Raji (cell line): ENCODE measurements around the gene ERMN.

Experiments used
- POLR2A ChIP-seq: IDR thresholded peaks from 2 replicates; pipeline ENCODE4 v1.6.1; 2011; ENCODE audit warnings: low read depth, low read length, control low read depth; ENCODE audit not compliant: insufficient read depth

ERMN gene, protein sequence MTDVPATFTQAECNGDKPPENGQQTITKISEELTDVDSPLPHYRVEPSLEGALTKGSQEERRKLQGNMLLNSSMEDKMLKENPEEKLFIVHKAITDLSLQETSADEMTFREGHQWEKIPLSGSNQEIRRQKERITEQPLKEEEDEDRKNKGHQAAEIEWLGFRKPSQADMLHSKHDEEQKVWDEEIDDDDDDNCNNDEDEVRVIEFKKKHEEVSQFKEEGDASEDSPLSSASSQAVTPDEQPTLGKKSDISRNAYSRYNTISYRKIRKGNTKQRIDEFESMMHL

DNA sequence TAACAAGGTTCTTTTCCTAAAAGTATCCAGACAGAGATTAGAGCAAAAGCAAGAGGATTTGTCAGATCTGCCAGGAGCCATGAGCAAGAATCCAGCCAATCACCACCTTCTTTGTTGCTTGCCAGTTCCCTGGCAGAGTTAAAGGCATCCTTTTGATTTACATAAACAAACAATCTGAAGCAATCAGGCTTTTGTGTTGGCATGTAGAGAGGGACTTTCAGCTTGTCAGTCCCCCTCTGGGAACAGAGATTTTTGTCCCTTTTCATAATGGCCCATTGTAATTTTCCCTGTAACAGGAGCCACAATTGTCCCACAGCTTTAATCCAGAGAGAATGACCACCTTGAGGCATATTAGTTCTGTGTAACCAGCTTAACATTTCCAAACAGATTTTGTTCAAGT lies at the start of gene ERMN:
TSS of gene ERMN (minus strand) at position 39 of the 400 bp plus-strand sequence. CDS start 182 bp downstream, outside the sequence.
- TF ChIP-seq POLR2A: no peak

DNA sequence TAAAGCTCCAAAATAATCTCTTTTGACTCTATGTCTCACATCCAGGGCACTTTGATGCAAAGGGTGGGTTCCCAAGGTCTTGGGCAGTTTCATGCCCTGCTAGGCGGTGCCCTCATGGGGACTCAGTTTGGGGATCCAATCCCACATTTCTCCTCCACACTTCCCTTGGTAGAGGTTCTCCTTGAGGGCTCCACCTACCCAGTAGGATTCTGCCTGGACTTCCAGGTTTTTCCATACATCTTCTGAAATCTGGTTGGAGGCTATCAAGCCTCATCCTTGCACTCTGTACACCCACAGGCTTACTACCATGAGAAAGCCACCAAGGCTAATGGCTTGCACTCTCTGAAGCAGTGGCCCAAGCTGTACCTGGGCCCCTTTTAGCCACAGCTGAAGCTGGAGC lies 49.8 kb upstream of the ERMN start:
- TF ChIP-seq POLR2A: no peak

DNA sequence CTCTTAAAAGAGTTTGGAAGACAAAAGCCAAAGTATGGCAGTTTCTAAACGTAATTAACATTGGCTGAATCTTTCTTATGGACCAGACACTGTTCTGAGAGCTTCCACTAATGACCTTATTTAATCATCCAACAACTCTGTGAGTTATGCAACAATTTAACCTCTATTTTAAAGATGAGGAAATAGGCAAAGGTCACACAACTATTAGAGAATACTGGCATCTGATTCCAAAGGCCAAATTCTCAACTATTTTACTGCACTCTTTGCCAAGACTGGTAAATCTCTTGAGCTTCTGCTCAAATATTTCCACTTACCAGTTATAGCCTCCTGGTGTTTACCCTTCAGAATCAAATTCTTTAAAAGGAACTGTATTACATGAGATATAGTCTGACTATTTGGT lies 42.1 kb upstream of the ERMN start:
- no peak for TF ChIP-seq POLR2A

DNA sequence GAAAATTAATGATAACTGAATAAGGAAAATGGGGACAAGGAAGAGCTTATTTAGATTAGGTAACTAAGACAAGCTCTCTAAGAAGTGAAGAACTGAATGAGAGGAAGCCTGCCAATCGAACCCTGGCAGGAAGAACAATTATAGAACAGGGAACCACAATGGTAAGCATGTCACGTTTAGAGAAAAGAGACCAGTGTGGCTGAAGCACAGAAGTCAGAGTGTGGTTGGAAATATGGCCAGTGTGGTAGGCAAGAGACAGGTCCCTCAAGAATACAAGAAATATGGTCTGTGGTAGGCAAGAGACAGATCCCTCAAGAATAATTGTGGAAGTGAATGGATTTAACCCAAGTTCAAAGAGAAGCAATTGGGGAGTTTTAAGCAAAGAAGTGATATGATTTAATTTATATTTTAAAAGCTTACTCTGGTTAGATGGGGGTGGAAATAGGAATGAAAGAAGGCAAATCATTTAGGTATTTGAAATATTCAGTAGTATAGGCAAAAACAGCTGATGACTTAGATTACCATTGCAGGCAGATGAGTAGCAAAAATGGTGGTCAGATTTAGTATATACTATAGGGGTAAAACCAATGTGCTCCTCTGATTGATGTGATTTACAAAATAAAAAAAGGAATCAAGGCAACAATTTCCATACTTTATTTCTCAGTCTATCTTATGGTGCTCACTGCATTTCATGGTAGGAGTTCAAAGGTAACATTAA lies 38.8 kb upstream of the ERMN start:
- TF ChIP-seq POLR2A: no peak

DNA sequence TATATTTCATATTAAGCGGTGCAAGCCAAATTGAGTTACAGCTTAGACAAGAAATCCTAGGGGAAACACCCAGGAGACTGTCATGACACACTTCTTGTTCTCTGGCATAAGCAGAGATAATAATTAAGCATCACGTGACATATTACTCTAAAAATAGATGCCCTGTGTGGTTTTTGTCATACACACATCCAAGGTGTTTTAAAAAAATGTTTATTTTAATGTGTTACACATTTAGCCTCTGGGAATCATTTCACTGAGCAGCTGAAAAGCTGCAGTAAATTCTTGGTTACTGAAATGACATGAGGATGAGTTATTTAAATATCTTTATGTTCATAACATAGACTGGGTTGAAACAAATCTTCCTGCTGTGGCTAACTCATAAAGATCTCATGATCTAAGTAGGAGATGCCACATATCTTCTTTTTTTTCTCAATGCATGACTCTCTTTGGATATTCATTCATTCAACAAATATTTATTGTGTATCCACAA lies 38.0 kb upstream of the ERMN start:
- TF ChIP-seq POLR2A: no peak

DNA sequence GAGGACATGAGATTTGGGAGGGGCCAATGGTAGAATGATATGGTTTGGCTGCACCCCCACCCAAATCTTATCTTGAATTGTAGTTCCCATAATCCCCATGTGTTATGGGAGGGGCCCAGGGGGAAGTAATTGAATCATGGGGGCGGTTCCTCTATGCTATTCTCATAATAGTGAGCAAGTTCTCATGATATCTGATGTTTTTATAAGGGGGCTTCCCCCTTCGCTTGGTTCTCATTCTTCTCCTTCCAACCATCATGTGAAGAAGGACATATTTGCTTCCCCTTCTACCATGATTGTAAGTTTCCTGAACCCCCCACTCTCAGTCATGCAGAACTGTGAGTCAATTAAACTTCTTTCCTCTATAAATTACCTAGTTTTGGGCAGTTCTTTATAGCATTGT lies 37.0 kb upstream of the ERMN start:
- no peak for TF ChIP-seq POLR2A

DNA sequence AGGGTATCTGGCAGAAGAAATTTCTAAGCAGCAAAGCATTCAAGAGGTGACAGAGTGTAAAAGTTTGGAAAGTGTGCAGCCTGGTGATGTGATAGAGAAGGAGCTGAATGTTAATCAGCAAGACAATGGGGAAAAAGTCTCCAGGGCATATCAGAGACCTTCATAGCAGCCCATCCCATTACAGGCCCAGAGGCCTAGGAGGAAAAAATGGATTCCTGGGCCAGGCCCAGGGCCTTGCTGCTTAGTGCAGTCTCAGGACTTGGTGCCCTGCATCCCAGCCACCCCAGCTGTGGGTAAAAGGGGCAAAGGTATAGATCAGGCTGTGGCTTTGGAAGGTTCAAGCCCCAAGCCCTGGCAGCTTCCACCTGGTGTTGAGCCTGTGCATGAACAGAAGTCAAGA lies 35.9 kb upstream of the ERMN start:
- TF ChIP-seq POLR2A: no peak

DNA sequence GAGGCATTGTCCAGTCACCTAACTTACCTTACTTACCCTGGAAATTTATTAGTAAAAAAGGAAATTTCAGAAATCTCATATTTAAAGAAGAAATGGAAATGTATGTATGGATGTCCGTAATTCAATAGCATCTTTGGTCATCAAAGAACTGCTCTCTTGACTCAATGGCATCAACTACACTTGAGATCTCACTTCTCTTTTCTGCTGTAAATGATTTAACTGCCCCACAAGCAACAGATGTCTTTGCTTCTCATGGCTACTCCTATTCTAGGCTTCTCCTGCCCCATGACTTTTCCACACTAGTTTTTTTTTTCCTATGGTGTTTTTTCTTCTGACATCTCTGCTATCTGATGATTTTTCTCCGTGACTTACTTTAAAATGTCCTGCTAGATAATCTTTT lies 34.0 kb upstream of the ERMN start:
- no peak for TF ChIP-seq POLR2A

DNA sequence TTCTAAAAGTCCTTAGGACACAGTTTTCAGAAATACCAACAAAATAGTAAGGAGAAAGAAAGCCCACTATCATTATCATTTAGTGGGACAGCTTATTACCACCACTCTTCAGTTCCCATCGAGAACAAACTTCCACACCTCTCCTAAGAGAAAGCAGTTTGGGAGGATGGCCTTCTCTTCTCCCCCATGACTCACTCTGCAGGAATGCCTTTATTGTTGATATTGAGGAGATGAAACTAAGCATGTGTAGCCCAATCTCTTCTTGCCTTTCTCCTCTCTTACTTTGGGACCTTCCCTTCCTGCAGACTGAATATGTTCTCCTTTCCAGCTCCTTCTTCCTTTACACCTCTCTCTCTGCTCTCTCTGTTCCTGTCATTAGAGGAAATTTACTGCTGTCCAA lies 30.0 kb upstream of the ERMN start:
- TF ChIP-seq POLR2A: no peak

DNA sequence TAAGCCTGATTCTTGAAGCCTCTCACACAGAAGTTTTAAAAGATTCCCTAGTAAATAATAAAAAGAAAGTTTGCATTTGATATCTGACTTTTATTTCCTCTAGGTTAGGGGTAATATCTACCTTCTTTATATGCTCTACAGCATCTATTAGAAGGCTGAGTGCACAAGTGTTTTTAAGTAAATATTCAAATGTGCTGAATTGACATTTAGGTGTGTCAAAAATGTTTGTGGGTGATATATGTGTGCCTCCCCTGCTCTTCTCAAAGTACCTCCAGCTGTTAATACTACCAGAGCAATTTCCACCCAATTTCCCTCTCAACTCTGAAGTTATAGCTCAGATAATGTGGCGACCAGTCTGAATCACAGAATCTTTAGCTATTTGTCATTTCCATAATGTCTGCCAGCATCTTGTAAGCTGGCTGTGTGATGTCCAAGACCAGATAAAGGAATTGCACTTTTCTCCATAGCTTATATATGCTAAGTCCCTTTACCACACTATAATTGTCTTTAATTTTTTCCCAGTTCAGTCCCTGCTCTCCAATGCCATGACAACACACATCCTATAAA lies 24.4 kb upstream of the ERMN start:
- no peak for TF ChIP-seq POLR2A

DNA sequence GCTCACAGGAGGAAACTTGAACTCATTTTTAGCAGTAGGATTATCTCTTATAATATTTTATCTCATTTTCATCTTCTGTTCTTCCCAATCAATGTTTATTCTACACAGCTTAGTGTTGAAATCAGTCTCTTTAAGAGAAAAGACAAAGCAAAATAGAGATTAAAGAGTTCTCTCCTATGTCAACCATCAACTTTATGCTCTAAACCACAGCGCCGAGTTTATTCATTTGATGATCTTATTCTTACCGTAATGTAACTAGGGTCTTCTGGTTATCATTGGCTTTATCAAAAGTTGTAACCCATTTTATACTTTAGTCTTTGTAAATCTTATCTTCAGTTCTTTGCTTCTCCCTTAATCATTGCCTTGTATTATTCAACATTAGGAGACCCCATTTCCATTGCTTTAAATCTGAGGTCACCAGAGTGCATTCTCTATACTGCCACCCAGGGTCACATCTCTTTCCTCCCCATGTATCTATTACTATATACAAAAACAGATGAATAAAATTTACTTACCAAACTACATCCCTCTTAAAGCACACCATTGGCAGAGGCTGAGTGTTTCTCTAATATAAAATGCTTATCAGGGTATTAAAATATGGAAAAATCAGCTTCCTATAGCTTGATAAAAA lies 22.8 kb upstream of the ERMN start:
- no peak for TF ChIP-seq POLR2A

DNA sequence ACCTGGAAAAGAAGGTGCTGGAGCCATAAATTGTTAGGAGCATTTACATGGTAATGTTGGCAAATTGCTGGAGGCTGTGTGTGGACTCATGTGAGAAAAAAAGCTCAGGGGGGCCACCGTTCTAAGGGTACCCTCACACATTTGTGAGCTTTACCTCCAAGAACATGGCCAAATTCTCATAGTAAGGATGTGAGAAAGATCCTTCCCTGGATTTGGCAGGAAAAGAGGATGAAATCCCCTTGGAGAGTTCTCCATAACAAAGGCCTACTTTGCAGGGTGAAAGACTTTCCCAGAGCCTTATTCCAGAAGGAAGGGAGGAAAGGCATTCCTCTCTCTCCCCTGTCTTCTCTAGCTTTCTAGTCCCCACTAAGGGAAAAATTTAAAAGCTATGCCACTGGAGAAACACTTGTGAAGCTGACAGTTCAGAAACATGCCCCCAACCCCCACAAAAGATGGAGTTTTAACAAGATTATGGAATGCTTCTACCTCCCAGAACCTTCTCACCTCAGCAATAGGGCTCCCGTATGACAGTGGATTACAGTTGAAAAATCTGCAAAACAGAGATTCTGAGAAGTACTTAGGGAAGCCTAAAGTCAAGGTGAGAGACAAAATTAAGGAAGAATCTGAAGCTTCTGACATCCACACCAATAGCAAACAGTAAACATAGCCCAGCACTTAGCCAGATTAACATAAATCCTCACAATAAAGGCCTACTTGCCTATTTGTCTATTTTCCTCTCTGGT lies 20.2 kb upstream of the ERMN start:
- TF ChIP-seq POLR2A: no peak

DNA sequence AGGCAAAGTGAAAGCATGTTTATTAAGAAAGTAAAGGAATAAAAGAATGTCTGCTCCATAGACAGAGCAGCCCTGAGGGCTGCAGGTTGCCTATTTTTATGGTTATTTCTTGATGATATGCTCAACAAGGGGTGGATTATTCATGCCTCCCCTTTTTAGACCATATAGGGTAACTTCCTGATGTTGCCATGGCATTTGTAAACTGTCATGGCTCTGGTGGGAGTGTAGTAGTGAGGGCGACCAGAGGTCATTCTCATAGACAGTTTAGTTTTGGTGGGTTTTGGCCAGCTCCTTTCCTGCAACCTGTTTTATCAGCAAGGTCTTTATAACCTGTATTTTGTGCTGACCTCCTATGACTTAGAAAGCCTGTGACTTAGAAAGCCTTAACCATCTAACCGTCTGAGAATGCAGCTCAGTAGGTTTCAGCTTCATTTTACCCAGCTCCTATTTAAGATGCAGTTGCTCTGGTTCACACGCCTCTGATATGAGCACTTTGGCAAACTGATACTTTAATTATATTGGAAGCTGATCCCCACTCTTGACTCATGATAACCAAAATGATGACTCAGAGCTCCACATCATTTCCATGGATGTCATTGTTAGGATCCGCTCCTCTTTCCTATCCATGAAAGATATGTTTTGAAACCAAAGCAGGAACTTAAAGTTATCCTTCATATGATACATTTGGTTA lies 14.5 kb upstream of the ERMN start:
- no peak for TF ChIP-seq POLR2A

DNA sequence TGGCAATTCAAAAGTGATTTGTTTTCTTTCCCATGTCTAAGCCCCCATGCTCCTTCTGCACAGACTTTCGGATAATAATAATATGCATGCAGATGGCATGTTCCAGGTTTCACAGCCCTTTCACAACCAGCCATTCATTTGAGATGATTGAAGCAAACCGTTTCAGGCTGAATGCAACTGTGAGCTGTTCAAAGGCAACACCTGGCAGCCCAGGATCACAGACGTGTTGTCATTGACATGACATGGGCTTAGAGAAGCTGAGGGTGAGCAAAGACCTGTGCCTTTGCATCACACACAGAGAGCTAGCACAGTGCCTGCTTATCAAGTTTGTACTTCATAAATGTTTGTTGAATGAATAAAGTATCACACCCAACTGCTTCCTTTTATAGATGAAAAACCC lies 12.4 kb upstream of the ERMN start:
- no peak for TF ChIP-seq POLR2A
